NCI-H69 (cell line): ENCODE results near the gene GGA1.
"Not testable (repeated sequence)": the region's sequence is repeated elsewhere in the genome, so short reads cannot be mapped to it uniquely, and the experiment has no call there.

Experiments used
- DNase-seq: peaks from one replicate; lab custom pipeline; 2025; lab: John Stamatoyannopoulos, UW

The GGA1 gene

DNA sequence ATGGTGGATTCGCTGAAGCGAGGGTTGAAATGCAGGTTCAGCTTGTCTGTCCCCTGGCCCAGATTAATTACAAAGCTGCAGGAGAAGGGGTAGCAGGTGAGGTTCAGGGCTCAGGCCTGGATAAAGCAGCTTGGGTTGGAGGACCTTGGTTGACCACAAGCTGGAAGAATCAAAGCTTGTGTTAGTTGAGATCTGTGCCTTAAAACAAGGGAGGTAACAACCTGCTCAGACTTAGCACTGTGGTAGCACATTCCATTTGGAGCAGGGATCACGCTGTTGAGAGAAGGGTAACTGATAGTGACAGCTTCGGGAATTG, 38.0 kb upstream of the GGA1 start:
- no peak for DNase-seq

DNA sequence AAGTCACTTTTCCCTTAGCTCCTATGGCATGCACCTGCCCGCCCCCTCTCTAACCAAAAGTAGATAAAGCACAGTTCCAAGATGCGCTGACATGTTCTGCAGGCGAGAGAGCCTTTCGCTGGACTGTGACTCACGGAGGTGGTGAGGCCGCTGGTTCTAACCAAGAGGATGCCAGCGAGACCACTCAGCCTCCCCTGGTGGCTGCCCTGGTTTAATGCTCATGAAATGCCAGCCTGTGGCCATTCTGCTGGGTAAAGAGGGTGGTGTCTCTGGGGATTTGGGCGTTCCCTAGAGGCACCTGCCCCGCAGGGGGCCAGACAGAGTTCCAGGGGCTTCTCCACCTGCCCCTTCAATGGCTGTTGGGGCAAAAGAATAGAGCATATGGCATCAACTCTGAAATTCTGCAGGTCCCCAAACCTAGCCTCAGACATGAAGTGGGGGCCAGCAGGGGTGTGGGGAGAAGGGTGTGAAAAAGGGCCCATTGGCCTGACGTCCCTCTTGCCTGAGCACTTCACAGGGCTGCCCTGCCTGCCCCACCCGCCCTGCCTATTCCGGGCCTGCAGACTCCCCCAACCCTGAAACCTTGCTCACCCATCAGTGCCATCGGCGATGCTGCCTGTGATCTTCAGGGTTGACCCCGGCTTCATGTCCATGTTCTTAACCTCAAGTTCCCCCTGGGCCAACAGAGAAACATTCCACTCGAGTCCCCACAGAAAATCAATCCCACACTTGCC, 37.2 kb upstream of the GGA1 start:
- DNase-seq = no peak

DNA sequence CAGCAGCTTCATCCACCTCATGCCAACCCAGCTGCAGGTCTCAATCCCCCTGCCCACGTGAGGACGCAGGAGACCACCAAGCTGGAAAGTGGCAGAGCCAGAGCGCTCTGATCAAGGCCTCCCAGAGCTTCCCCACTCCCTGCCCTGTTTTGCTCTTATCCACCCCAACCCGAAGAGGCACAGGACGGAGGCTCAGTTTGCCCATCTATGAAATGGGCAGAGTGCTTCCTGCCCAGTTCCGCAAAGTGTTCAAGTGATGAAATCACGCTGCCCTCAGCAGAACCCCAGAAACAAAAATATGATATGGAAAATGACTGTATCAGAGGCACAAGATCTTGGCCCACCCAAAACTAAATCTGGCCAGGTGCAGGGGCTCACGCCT, 36.7 kb upstream of the GGA1 start:
- no peak for DNase-seq

DNA sequence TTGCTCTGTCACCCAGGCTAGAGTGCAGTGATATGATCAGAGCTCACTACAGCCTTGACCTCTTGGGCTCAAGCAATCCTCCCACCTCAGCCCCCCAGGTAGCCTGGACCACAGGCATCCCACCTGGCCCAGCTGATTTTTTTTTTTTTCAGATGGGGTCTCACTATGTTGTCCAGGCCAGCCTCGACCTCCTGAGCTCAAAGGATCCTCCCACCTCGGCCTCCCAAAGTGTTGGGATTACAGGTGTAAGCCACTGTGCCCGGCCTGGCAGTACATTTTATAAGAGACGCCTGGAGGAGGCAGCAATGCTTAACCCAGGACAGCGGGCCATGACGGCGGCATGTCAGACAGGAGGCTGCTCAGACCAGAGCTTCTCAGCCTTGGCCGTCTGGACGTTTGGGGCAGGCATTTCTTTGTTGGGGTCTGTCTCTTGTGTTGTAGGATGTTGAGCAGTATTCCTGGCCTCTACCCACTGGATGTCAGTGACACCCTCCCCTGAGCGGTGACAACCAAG, 33.1 kb upstream of the GGA1 start:
- no peak for DNase-seq

DNA sequence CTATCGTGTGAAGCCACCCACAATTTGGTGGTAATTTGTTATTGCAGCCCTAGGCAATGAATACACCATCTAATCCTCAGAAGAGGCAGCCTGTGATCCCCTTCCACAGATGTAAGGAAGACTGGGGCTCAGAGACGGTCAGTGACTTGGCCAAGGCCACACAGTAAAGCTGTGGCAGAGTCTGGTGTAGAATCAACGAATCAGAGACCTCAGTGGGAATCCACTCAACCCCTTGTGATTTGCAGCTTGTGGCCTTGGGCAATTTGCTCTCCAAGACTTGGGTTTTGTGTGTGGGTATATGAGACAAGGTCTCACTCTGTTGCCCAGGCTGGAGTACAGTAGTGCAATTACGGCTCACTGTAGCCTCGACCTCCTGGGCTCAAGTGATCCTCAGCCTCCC, 30.6 kb upstream of the GGA1 start:
- DNase-seq = no peak

DNA sequence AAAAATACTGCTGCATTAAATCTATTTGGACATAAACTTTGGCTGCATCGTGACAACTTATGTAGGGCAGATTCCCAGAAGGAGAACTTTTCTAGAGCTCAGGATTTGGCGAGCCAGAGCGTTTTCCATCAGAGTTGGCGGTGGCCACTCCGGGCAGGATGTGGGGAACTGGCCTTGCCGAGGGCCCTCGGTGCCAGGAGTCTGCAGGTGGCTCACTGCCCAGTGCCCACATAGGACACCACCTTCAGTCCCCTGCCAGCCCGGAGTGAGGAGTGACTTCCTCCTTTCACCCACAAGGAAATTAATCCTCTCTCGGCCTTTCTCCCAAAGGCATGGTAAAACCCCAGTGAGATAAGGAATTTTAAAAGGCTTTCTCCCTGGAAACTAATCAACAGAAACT, 27.1 kb upstream of the GGA1 start:
- DNase-seq = no peak

DNA sequence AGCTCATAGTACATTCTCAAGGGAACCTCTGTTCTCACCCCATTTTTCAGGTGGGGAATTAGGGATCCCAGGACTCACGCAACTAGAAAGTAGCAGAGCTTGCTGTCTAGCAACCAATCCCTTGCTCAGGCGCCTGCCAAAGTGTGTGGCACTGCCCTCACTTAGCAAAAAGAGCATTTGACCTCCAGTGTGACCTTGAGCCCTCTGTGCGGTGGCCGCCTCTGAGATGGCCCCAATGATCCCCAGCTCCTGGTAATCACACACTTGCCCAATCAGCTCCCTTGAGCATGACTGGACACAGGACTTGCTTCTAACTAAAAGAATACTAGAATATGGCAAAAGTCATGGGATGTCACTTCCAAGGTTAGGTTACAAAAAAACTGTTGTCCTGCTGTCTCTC, 26.1 kb upstream of the GGA1 start:
- DNase-seq = no peak

DNA sequence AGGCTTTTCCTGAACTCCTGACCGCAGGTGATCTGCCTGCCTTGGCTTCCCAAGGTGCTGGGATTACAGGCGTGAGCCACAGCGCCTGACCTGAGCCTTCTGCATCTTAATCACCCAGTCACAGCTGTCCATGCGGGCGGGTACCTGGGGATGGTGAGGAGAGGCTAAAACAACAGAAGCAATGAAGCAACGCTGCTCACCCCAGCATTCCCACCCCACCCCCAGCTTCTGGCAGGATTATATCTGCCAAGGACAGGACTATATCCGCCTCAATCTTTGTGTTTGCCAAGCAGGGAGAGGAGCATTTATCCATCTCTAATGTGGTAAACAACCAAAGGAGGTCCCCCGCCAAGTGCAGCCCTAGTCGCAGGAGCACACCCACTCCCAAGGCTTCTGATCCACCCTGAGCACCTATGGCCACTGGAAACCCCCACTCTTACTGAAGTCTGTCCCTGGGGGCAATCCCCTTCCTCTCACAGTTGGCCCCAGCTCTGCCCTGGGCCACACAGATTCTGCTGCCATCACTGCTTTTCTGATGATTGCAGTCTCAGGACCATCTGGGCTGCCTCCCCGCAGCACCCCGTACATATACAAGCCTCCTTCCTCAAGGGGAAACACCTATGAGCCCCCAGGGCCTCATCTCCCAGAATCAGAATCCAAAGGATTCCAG, 20.0 kb upstream of the GGA1 start:
- peak; percentile 46 for DNase-seq

DNA sequence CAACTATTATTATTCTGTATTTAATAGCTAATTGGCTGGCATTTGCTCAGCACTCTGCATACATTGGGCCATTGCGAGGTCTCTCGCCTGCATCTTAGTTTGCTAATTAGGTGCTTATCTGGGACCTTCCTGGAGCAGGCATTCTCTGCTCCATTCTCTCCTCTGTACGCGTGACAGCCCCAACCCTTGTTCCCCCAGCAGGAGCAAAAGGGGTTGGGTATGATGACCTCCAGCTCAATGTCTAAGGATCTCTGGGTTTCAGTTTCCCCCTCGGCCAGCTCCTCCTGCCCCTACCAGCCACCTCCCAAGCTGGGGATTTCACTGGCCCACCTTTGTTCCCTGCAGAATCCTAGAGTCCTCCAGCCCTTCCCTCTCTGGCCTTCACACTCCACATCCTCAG, 19.0 kb upstream of the GGA1 start:
- DNase-seq = no peak

DNA sequence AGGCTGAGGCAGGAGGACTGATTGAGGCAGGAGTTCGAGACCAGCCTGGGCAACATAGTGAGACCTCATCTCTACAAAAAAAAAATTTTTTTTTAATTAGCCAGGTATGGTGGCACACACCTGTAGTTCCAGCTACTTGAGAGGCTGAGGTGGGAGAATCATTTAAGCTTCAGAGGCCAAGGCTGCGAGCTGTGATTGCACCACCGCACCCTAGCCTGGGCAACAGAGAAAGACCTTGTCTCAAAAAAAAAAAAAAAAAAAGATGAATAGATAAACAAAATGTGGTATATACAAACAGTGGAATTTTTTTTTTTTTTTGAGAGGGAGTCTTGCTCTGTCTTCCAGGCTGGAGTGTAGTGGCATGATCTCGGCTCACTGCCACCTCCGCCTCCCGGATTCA, 17.6 kb upstream of the GGA1 start:
- DNase-seq = not testable (repeated sequence)

DNA sequence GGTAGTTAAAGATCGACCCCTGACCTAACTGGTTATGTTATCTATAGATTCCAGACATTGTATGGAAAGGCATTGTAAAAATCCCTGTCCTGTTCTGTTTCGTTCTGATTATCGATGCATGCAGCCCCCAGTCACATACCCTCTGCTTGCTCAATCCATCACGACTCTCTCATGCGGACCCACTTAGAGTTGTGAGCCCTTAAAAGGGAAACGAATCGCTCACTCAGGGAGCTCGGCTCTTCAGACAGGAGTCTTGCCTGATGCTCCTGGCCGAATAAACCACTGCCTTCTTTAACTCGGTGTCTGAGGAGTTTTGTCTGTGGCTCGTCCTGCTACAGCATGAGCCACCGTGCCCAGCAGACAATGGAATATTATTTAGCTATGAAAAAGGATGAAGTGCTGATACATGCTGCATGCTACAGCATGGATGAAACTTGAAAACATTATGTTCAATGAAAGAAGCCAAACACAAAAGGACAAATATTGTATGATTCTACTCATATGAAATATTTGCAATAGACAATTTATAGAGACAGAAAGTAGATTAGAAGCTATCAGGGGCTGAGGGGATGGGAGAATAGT, 16.7 kb upstream of the GGA1 start:
- no peak for DNase-seq

DNA sequence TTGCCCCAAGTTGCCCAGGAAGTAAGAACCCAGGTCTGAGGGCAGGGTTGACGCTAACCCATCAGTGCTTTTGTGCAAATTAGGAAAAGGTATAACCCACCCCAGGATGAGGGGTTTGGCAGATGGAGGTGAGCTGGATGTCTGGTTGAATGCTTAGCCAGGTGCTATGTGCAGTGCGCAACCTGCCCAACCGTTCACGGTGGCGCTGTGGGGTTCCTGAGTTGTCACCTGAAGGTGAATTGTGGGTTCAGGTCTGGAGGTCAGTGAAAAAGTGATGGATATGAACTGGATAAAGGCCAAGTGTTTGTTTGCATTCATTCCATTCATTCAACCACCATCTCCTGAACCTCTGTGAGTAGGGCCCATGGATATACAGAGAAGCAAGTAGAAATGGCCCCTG, 14.4 kb upstream of the GGA1 start:
- DNase-seq = no peak

DNA sequence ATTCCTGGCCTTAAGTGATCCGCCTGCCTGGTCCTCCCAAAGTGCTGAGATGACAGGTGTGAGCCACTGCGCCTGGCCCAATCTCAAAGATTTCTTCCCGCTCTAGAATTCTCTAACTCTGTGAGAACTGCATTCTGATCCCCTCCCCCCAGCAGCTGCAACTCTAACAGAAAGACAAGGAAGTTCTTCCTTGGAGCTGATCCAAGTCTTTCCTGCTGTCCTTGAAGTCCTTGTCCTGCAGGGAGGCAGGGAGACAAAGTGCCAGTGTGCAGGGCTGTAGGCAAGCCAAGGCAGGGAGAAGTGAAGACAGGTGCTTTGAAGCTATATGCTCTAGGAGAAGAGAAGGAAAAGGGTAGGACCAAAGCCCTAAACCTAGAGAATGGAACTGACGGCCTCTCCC, 9.5 kb upstream of the GGA1 start:
- DNase-seq = peak; percentile 60

DNA sequence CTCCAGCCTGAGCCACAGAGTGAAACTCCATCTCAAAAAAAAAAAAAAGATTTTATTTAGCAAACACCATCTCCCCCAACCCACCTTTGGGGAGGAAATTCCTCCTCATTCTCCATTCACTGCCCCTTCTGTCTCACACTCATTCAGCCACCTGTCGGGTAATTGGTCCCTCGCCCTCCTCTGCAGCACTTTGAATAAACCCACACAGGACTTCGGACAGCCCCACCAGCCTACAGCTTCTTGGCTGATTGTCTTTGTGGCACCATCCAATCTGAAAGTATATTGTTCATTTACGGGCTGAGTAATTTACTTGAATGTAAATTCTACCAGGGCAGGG, 7.5 kb upstream of the GGA1 start:
- DNase-seq = no peak

DNA sequence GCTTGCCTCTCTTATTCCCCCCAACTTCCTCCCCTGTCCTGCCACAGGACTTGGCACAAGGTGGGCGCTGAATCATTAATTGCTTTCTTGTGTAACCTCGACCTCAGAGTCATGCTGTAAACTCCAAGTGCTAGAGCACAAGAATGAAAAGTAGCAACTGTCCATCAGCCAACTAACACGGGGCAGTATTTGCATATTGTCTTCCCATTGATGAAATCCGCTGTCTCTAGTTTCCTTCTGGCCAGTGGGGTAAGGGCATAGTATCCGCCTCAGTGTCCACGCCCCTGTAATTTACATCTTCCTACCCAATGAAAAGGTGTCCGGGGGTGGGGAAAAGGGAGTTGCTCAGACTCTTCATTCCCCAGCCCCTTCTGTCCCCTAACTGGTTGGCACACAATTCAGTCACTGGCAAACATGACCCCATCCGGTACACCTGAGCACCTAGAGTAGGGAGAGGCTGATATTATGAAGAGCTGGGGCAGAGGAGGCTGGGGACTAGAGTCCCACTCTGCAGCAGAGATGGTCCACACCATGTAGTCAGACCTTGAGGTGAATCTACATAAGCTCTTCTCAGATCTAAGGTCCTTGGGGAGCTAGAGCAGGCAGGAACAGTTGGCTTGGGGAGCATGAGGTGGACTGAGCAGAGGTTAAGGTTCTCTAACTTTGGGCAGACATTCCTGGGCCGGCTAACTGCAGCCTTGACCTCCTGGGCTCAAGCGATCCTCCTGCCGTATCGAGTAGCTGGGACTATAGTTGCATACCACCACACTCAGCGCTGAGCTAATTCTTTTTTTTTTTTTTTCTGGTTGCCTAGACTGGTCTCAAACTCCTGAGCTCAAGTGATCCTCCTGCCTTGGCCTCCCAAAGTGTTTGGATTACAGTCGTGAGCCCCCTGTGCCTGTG, 6.8 kb upstream of the GGA1 start:
- DNase-seq = peak; percentile 80

DNA sequence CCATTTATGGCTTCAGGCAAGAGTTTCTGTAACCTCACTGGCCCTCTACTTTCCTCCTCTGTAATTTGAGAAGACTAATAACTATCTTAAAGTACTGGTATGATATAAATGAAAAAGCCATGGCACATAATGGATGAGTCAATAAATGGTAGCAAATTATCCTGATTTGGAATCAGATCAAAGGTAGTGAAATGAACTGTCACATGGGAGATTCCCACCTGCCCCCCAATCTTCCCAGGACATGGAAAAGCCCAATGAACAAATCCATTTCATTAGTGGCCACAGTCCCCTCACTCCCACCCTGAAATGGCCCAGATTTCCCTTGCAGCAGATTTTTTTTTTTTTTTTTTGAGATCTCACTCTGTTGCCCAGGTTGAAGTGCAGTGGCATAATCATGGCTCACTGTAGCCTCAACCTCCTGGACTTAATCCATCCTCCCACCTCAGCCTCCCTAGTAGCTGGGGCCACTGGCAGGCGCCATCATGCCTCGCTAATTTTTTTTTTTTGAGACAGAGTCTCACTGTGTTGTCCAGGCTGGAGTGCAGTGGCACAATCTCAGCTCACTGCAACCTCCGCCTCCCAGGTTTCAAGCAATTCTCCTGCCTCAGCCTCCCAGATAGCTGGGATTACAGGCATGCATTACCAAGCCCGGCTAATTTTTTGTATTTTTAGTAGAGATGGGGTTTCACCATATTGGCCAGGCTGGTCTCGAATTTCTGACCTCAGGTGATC, 5.9 kb upstream of the GGA1 start:
- peak; percentile 54 for DNase-seq

DNA sequence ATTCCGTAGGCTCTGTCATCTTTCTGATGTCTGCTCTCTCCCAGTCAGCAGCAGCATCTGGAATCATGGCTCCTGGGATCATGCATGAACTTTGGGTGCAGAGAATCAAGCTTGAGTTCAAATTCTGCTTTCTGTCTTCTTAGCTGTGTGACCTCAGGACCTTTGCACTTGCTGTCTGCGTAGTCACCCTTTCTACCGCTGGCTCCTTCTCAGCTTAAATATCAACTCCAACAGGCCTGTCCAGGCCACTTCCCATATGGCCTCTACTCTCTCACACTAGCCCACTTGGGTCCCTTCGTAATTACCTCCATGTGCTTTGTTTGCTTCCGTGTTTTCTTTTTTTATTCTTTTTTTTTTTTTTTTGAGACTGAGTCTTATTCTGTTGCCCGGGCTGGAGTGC, 4.6 kb upstream of the GGA1 start:
- DNase-seq = no peak

DNA sequence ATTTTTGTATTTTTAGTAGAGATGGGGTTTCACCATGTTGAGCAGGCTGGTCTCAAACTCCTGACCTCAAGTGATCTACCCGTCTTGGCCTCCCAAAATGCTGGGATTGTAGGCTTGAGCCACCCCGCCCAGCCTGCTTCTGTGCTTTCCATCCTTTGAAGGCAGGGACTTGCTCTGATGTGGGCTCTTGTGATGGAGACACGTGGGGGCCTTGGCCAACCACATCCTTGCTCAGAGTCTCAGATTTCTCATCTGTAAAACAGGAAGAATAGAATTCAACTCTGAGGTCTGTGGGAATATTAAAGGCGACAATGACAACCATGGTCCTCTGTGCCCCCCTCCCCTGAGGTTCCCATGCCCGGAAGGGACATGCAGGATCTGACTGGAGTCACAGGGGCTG, 3.8 kb upstream of the GGA1 start:
- no peak for DNase-seq

DNA sequence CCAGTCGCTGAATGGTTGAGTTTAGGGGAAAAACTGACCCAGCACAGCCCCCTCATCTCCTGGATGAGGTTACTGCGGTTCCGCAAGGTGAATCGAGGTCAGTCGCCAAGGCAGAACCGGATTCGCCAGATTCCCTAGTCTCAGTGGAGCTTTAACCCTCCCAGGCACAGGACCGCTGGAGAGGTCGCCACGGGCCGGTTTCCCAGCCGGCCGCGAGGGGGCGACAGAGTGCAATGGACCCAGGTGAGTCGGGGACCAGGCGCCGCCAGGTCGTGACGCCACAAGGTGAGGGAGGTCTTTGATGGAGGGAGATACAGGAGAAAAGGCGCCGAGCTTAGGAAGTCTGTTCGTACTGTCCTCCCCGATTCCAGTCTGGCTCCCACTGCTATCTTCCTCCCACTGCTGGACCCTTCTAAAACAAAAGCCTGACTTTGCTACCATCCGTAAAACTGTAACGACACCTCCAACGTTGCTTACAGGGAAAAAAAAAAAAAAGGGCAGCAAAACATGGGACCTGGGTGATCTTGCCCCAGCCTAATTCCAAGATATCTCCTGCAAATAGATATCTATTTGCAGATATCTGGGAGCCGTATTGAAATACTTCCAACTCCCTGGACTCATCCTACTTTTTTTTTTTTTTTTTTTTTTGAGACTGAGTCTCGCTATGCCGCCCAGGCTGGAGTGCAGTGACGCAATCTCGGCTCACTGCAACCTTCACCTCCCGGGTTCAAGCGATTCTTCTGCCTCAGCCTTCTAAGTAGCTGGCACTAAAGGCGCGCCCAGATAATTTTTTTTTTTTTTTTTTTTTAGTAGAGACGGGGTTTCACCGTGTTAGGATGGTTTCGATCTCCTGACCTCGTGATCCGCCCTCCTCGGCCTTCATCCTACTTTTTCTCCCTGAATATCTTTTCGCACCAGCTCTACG, 1.4 kb upstream of the GGA1 start:
- DNase-seq = peak; percentile 95

DNA sequence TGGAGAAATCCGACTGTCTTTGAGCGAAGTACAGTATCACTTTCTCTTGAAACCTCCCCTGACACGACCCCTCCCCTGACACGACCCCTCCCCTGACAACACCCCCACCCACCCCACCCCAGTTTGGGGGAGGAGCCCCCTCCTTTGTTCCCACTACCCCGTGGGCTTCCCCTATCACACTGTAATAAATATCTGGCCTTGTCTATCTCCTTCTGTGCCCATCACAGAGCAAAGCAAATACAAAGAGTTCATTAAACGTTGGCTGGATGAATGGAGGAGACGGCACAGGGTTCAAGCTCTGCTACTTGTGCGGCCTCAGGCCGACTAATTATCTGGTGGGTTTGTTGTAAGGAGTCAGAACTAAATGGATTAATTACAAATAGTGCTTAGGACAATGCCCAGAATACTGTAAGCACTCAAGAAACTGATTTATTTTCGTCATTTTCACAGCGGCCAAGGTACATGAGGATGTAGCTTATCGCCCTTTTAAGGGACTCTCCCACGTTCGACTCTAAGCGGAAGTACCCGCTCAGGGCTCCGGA, 628 bp upstream of the GGA1 start:
- DNase-seq = peak; percentile 76
